Natural killer cell treated with Interleukin-12 subunit alpha and Interleukin-12 subunit beta and Interleukin-15 and Interleukin-18, amount 100 ng/mL, for 72 hours (primary cell): ENCODE results near the gene PBX1. TPM values are rescaled to one million over a fixed set of nuclear protein-coding genes. Genes with fewer than 3 reads are reported as not detected.

Source experiments
- ATAC-seq, 2 donors: fragments of 150-1000 bp; cut with Tn5 transposase in 1 of 2; sonication (Bioruptor Pico), chemical (Tn5 transposase) in 1 of 2; 2 replicates each; pipeline ENCODE4 v1.10.0; 2021
- DNase-seq: peaks from one replicate; pipeline ENCODE4 v3.0.0; 2022; ENCODE audit warnings: low spot score
- H3K27ac Mint-ChIP-seq, 2 donors: 1 replicate in 1 of 2; 2 replicates in 1 of 2; pipeline ENCODE4 v1.8.0; 2022; ENCODE audit warnings: mixed read lengths in 2 of 2, mild to moderate bottlenecking in 1 of 2, moderate library complexity in 1 of 2
- H3K27me3 Mint-ChIP-seq, 2 donors: 1 replicate in 1 of 2; 2 replicates in 1 of 2; pipeline ENCODE4 v1.8.0; 2022; ENCODE audit warnings: mixed read lengths in 2 of 2
- H3K36me3 Mint-ChIP-seq: one replicate; pipeline ENCODE4 v1.8.0; 2022; ENCODE audit warnings: mixed read lengths
- H3K4me1 Mint-ChIP-seq, 2 donors: 1 replicate in 1 of 2; 2 replicates in 1 of 2; pipeline ENCODE4 v1.8.0; 2022; ENCODE audit warnings: low read depth in 2 of 2, mixed read lengths in 2 of 2, mild to moderate bottlenecking in 1 of 2
- H3K4me3 Mint-ChIP-seq: one replicate; pipeline ENCODE4 v1.8.0; 2022; ENCODE audit warnings: mixed read lengths
- H3K9me3 Mint-ChIP-seq: 2 replicates; pipeline ENCODE4 v1.8.0; 2022; ENCODE audit warnings: mixed read lengths
- total RNA-seq, 2 donors: library from RNA; stranded (reverse); gene quantifications; one replicate each; pipeline ENCODE4 v1.2.3, GENCODE V29; 2022

PBX1 gene
- total RNA-seq, 2 donors from 2014 or later: 0.53 TPM; not detected in 1

DNA sequence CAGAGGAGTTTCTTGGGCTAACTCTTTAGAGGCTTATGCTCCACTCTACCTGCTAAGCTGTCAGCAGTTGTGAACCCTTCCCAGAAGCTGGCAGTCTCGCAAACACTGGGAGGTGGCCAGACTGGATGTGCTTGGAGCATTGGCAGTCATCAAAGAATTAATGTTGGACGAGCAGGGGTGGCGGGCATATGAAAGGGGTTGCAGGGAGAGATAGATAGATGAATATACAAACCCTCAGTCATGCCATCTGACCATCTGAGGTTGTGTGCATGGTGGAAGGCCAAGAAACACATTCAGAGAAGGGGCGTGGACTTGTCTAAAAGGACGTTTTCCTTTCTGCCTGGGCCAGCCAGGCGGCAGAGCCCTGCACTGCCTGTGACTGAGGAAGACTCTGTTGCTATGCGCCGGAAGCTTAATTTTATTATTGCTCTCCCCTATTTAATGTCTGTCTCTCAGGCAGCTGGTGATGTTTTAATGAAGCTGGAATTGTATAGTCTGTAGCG, 164.4 kb downstream of the PBX1 start:
- H3K36me3 Mint-ChIP-seq: no peaks in the 10 kb centered on the region
- peaks cover 26 to 37% of the 10 kb centered on the region in 2 donors for H3K27me3 Mint-ChIP-seq
- H3K9me3 Mint-ChIP-seq: peaks cover 2% of the 10 kb centered on the region
- no peak overlapping the region for H3K4me3 Mint-ChIP-seq
- H3K4me1 Mint-ChIP-seq: peaks cover 25 to 32% of the 10 kb centered on the region in 2 donors
- no peak for DNase-seq
- peak overlapping the region in 1 of 2 donors; percentile 10 for H3K27ac Mint-ChIP-seq
- ATAC-seq: no peak

DNA sequence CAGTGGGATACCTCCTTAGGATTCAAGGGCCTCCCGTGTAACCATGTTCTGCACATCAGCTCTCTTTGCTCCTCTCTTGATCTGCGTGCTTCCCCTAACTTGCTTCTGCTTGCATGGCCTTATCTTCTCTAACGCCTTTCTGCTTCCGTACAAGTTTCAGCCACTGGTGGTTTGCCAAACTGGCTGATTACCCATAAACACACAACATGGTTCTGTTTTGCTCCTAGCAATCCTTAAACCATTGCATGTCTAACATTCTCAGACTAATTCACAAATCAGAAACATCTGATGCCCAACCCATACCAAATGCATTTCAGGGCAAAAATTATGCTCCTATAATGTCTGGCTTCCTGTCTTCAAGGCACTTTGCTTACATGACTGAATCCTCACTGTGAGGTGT, 166.4 kb downstream of the PBX1 start:
- Mint-ChIP-seq H3K9me3 (peaks cover 2% of the 10 kb centered on the region), H3K27ac (no peak overlapping the region), H3K36me3 (no peaks in the 10 kb centered on the region), H3K4me1 (peaks cover 20 to 21% of the 10 kb centered on the region in 2 donors), H3K4me3 (no peak overlapping the region), H3K27me3 (peaks cover 26 to 40% of the 10 kb centered on the region in 2 donors)
- ATAC-seq: no peak
- DNase-seq: no peak

DNA sequence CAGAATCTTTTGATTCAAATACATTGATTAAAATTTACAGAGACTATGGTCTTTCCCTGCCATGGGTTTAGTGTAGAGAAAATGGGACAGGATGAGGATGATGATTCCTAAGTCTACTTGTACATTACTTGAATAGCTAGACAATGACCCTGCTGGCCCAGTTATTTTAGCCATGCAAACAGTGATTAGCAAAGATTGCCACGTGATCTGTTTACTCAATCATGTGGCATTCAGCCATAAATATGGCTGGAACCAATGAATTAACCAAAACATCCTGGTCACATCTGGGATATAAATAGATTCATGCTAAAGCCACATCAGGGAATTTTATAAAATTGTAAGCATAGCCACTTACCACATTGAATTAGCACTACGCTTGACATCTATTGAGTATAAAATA, 167.3 kb downstream of the PBX1 start:
- DNase-seq (no peak), ATAC-seq (no peak)
- Mint-ChIP-seq H3K27me3 (peaks cover 31 to 37% of the 10 kb centered on the region in 2 donors), H3K36me3 (no peaks in the 10 kb centered on the region), H3K27ac (no peak overlapping the region), H3K9me3 (peaks cover under 1% of the 10 kb centered on the region), H3K4me3 (no peak overlapping the region), H3K4me1 (peaks cover 12% of the 10 kb centered on the region in 2 donors)

DNA sequence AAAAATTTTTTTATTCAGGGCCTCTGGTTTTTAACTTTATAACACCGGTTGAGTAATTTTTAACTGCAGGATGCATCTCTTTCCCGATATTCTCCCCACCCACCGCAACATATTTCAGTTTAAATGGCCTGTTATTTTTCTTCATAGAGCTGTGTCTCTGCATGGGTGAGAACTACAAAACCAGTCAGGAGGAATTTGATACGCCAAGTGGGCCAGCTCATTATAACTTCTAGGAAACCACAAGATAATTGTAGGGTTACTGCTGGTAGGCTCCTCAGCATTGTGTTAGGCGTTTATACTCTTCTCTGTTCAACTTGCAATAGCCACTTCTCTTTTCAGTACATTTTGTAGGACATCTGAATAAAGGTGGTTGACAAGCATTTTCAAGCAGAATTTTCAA, 169.7 kb downstream of the PBX1 start:
- H3K9me3 Mint-ChIP-seq: no peaks in the 10 kb centered on the region
- no peak overlapping the region for H3K27ac Mint-ChIP-seq
- H3K27me3 Mint-ChIP-seq: peaks cover 21 to 28% of the 10 kb centered on the region in 2 donors
- no peaks in the 10 kb centered on the region for H3K36me3 Mint-ChIP-seq
- H3K4me1 Mint-ChIP-seq: no peaks in the 10 kb centered on the region
- ATAC-seq (no peak), DNase-seq (no peak)
- H3K4me3 Mint-ChIP-seq: no peak overlapping the region

DNA sequence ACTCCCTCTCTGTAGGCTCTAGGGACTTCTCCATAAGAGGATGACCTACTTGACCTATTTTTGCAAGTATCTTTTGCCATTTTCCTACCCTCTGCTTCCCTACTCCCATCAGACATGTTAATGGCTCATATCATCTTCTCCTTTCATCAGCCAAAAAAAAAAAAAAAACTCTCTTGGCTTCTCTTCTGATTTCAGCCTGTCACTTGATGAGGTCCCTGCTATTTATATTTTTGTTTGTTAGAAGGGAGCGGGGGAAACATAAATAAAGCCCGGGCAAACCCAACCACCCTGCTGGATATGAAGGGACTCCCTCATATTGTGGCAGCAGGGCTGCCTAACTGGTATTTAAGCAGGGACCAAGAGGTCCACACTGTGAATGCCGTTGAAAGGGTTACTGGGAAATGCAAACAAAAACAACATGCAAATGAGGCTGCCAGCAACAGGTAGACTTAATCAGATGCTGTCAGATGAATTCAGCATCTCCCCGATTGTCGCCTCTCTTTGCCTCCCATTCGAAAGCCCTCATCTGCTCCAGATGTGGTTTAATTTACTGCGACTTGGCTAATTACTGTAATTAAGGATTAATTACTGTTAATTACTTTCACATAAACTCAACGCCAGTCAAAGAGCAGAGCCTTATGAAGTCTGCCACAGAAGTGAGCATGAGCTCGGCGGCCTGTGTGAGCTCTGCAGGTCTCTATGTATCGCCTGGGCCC, 172.3 kb downstream of the PBX1 start:
- Mint-ChIP-seq H3K36me3 (no peaks in the 10 kb centered on the region), H3K4me1 (no peaks in the 10 kb centered on the region), H3K4me3 (no peak overlapping the region), H3K27ac (no peak overlapping the region), H3K27me3 (peaks cover 17 to 22% of the 10 kb centered on the region in 2 donors), H3K9me3 (no peaks in the 10 kb centered on the region)
- no peak for ATAC-seq
- DNase-seq: no peak

DNA sequence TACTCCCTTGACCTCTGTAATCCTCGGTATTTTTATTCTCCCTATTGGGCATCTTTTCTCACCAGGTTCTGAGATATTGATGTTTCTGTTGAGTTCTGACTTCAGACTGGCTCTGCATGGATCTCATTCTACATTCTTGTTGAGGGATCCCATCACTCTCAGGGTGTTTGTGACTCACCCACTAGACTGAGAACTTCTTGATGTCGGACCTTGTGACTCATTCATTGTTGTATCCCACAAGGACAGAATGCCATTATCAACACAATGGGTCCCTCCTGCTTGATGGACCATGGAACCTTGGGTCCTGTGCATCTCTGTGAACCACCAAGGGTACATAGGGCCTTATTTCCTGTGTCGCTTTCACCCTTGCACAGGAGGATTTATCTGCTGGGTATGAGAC, 174.1 kb downstream of the PBX1 start:
- DNase-seq (no peak), ATAC-seq (no peak)
- Mint-ChIP-seq H3K9me3 (no peaks in the 10 kb centered on the region), H3K27me3 (peaks cover 18 to 21% of the 10 kb centered on the region in 2 donors), H3K27ac (no peak overlapping the region), H3K4me3 (no peak overlapping the region), H3K36me3 (no peaks in the 10 kb centered on the region), H3K4me1 (no peaks in the 10 kb centered on the region)

DNA sequence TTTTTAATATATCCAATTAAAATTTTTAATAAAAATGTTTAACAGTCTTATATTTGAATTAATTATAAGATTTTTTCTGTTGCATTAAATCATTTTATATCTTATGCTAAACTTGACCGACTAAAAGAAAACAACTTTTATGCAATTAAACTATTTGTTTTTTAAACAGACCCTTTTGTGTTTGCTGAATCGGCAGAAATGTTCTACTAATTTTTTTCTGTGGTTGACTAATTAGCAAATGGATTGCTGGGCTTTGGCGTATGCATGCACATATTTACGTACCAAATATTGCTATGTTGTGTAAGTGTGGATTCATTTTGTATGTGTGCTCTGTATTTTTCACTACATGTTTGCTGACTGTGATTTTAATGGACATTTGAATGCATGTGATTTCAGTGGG, 174.8 kb downstream of the PBX1 start:
- Mint-ChIP-seq H3K27ac (no peak overlapping the region), H3K36me3 (no peaks in the 10 kb centered on the region), H3K4me3 (no peak overlapping the region), H3K27me3 (peaks cover 17 to 20% of the 10 kb centered on the region in 2 donors), H3K9me3 (no peaks in the 10 kb centered on the region), H3K4me1 (no peaks in the 10 kb centered on the region)
- ATAC-seq (no peak), DNase-seq (no peak)

DNA sequence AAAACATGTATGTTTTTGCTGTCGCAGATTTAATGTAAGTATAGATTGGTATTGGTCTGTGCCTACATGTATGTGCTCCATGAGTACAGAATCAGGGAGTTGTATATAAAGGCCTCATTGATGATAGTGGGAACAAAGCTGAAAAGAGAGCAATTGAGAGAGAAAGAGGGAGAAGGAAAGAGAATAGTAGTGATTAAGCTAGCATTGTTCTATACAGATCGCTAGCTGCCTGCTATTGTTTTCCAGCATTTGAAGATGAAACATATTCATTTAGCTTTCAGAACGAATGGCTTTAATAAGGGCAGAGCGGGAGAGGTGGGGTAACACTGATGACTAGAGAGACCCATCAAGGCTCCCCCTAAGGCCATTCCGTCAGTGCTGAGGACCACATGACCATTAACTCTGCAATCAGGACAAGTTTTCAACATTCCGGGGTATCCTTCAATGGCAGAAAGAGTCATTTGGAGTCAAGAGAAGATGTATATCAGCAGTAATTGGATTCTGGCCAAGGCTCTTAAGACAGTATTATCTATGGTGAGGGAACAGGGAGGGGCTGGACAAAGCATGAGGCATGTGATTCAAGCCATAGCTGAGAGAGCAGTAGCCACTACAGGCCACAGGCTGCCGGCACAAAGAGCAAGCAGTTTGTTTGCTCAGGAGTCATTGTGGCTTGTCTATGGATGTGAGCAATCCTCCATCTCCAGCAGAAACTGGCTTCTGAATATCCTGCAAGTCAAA, 176.5 kb downstream of the PBX1 start:
- H3K9me3 Mint-ChIP-seq: no peaks in the 10 kb centered on the region
- H3K27me3 Mint-ChIP-seq: peaks cover 17 to 20% of the 10 kb centered on the region in 2 donors
- H3K4me3 Mint-ChIP-seq: no peak overlapping the region
- no peak for DNase-seq
- no peak for ATAC-seq
- no peak overlapping the region for H3K27ac Mint-ChIP-seq
- no peaks in the 10 kb centered on the region for H3K36me3 Mint-ChIP-seq
- no peaks in the 10 kb centered on the region for H3K4me1 Mint-ChIP-seq

DNA sequence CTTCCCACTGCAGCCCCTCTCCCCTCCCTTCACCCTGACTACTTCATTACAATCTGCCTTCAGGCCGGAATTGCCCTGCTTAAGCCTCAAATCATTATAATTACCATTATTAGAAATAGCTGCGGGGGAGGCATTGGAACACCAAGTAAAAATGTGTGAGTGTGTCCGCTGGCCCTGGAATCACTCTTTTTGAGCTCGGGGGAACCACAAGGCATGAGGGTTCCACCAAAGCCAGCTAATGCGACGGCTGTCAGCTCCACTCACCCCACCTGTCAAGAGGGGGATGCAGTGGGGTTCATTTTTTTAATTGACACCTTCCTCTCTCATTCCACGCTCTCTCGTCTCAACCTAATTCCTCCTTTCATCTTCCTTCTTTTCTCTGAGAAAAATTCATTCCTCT, 177.2 kb downstream of the PBX1 start:
- no peaks in the 10 kb centered on the region for H3K36me3 Mint-ChIP-seq
- no peak for DNase-seq
- no peak overlapping the region for H3K4me3 Mint-ChIP-seq
- no peak for ATAC-seq
- H3K27ac Mint-ChIP-seq: no peak overlapping the region
- no peaks in the 10 kb centered on the region for H3K4me1 Mint-ChIP-seq
- H3K9me3 Mint-ChIP-seq: no peaks in the 10 kb centered on the region
- H3K27me3 Mint-ChIP-seq: peaks cover 13 to 17% of the 10 kb centered on the region in 2 donors

DNA sequence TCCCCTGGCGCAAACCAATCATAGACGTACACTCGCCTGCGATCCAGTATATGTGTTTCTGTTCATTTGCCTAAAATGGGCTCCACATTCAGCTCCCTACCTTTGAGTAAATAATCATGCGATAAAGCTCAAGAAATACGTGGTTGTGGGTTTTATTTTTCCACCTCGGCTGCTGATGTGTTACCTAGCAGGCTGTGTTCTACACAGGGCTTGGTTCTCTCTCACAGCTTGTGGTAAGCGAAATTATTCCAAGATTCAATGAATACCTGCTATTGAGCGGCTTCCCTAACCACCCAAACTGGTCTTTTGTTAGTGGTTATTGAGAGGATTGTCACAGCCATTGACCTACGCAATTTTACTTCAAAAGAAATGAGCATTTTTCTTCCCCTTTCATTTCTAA, 180.2 kb downstream of the PBX1 start:
- H3K36me3 Mint-ChIP-seq: no peaks in the 10 kb centered on the region
- no peaks in the 10 kb centered on the region for H3K4me1 Mint-ChIP-seq
- H3K27ac Mint-ChIP-seq: no peak overlapping the region
- H3K4me3 Mint-ChIP-seq: no peak overlapping the region
- peaks cover 7 to 12% of the 10 kb centered on the region in 2 donors for H3K27me3 Mint-ChIP-seq
- DNase-seq (no peak), ATAC-seq (no peak)
- H3K9me3 Mint-ChIP-seq: no peaks in the 10 kb centered on the region

DNA sequence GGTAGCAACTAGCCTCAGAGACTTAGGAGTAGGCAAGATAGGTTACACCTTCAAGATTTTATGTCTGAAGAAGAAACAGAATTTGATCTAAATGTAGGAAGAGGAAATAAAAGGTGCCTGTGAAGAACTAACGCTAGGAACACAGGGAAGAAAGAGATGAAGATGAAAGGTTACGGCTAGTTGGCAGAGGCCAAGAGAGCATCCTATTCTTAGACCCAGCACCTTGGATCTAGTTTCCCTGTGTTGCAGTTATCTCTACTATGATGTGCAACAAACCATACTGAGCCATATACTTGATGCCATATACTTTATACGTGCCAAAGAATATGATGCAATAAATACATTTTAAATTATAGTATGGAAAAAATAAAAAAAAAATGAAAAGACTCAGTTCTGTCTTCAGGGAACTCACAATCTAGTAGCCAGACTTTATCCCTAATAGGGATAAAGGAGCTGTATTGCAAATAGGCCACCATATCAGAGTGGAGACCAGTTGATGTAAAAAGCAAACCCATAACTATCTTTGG, 181.1 kb downstream of the PBX1 start:
- Mint-ChIP-seq H3K36me3 (no peaks in the 10 kb centered on the region), H3K4me1 (no peaks in the 10 kb centered on the region), H3K27ac (no peak overlapping the region), H3K4me3 (no peak overlapping the region), H3K27me3 (peaks cover 7 to 16% of the 10 kb centered on the region in 2 donors), H3K9me3 (no peaks in the 10 kb centered on the region)
- ATAC-seq (no peak), DNase-seq (no peak)

DNA sequence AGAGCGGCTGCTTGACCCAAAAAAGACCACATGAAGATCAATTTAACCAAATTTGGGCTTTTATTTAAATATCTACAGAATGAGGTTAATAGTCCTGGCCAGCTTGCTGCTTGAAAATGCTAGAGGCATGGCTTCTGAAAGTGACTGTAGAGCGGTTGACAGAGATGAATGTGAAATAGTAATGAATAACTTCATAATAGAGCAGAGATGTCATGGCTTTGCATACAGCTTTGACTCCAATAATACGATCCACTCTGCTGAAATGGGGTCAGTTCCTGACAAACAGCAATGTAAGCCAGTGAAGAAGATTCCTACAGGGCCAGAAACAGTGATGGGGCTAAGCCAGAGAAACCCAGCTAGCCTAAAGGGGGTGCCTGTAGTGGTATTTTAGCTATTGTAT, 183.8 kb downstream of the PBX1 start:
- H3K4me1 Mint-ChIP-seq: no peaks in the 10 kb centered on the region
- peaks cover 0 to 13% of the 10 kb centered on the region in 2 donors for H3K27me3 Mint-ChIP-seq
- ATAC-seq (no peak), DNase-seq (no peak)
- no peak overlapping the region for H3K27ac Mint-ChIP-seq
- no peaks in the 10 kb centered on the region for H3K9me3 Mint-ChIP-seq
- no peak overlapping the region for H3K4me3 Mint-ChIP-seq
- H3K36me3 Mint-ChIP-seq: no peaks in the 10 kb centered on the region

DNA sequence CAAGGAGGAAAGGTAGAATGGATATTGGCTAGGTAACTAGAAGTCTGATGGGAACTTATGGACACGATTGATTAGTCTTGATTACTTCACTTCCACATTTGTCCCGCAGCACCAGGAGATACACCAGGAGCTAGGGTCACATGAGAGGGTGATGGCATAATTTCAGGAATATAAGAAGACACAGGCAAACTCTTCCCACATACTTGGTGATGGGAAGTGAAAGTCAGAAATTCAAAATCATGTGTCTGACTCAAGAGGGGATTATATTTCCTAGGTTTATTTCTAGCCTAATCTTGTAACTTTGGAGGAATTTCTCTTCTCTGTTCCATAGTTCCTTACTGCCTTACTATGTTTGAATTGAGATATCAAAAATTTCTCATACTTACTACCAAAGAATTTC, 185.0 kb downstream of the PBX1 start:
- H3K9me3 Mint-ChIP-seq: no peaks in the 10 kb centered on the region
- no peak overlapping the region for H3K27ac Mint-ChIP-seq
- H3K4me3 Mint-ChIP-seq: no peak overlapping the region
- DNase-seq (no peak), ATAC-seq (no peak)
- peaks cover 0 to 13% of the 10 kb centered on the region in 2 donors for H3K27me3 Mint-ChIP-seq
- H3K4me1 Mint-ChIP-seq: no peaks in the 10 kb centered on the region
- no peaks in the 10 kb centered on the region for H3K36me3 Mint-ChIP-seq

DNA sequence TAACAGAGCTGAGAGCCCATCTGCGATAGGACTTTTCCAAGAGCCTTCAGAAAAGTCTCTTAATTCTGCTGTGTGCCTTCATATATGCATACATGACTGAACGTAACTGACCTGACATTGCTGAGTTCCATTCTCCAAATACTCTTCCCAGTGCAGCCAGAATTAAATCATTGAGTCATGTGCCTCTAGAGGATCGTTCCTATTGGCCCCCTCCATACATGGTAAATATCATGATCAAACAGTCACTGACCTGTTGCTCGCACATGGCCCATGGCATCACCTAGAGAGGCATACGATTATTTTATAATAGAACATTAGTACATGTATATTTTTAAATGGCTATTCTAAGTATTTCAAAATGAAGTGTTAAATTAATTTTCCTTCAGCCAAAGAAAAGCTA, 186.8 kb downstream of the PBX1 start:
- Mint-ChIP-seq H3K9me3 (no peaks in the 10 kb centered on the region), H3K36me3 (no peaks in the 10 kb centered on the region)

More for the DNA sequence above, 186.8 kb downstream of the PBX1 start:
- ATAC-seq (no peak), DNase-seq (no peak)
- Mint-ChIP-seq H3K27ac (no peak overlapping the region), H3K27me3 (peaks cover 0 to 12% of the 10 kb centered on the region in 2 donors), H3K4me3 (no peak overlapping the region), H3K4me1 (no peaks in the 10 kb centered on the region)
